Liver (tissue), 9 donors: ENCODE data around the gene ZDBF2. TPM values are rescaled to one million over a fixed set of nuclear protein-coding genes. Genes with fewer than 3 reads are reported as not detected.

ENCODE experiments used
- DNase-seq: peaks from one replicate; pipeline ENCODE4 v3.0.0-alpha.2; 2017; ENCODE audit warnings: low spot score
- H3K27ac ChIP-seq, 2 donors: one replicate each; pipeline ENCODE4 v1.7.0; 2013; ENCODE audit warnings: inconsistent platforms in 2 of 2, low read length in 2 of 2, control low read depth in 1 of 2, low read depth in 1 of 2, mild to moderate bottlenecking in 1 of 2
- H3K27me3 ChIP-seq, 4 donors: one replicate each; pipeline versions ENCODE4 v1.6.1 to v1.7.0; 2013; ENCODE audit warnings: low read length in 3 of 4, inconsistent platforms in 1 of 4, mild to moderate bottlenecking in 1 of 4, moderate library complexity in 1 of 4; ENCODE audit not compliant: control insufficient read depth in 4 of 4, insufficient read depth in 4 of 4
- H3K36me3 ChIP-seq, 4 donors: one replicate each; pipeline versions ENCODE4 v1.6.1 to v1.7.0; 2013; ENCODE audit warnings: low read length in 3 of 4, mild to moderate bottlenecking in 3 of 4, low read depth in 1 of 4, moderate library complexity in 1 of 4; ENCODE audit not compliant: control insufficient read depth in 4 of 4, insufficient read depth in 3 of 4
- H3K4me1 ChIP-seq, 4 donors: one replicate each; pipeline versions ENCODE4 v1.6.1 to v1.7.0; 2013; ENCODE audit warnings: low read length in 3 of 4, mild to moderate bottlenecking in 3 of 4, moderate library complexity in 1 of 4; ENCODE audit not compliant: control insufficient read depth in 4 of 4, insufficient read depth in 4 of 4
- H3K4me3 ChIP-seq, 3 donors: one replicate each; pipeline versions ENCODE4 v1.6.1 to v1.7.0; 2013; ENCODE audit warnings: low read length in 3 of 3, control low read depth in 1 of 3, low read depth in 1 of 3, mild to moderate bottlenecking in 1 of 3
- H3K9ac ChIP-seq, 2 donors: one replicate each; pipeline ENCODE4 v1.7.0; 2013; ENCODE audit warnings: low read length in 2 of 2, mild to moderate bottlenecking in 2 of 2, moderate library complexity in 2 of 2, control low read depth in 1 of 2, low read depth in 1 of 2
- H3K9me3 ChIP-seq, 4 donors: one replicate each; pipeline versions ENCODE4 v1.6.1 to v1.7.0; 2013; ENCODE audit warnings: low read length in 3 of 4; ENCODE audit not compliant: control insufficient read depth in 4 of 4
- ATF3 ChIP-seq: IDR thresholded peaks from 2 replicates; pipeline ENCODE4 v1.6.1; 2016; ENCODE audit warnings: antibody characterized with exemption
- CTCF ChIP-seq: fragments of 150-350 bp; IDR thresholded peaks from 2 replicates; pipeline ENCODE4 v1.5.1; 2017; ENCODE audit warnings: improper control_type of control experiment, low read depth, low read length; ENCODE audit not compliant: missing input control
- EGR1 ChIP-seq, 2 donors: IDR thresholded peaks; 2 replicates each; pipeline ENCODE4 v1.6.1; 2016 to 2018; ENCODE audit warnings: antibody characterized with exemption in 2 of 2, low read depth in 2 of 2
- FOXA1 ChIP-seq: IDR thresholded peaks from 2 replicates; pipeline ENCODE4 v1.6.1; 2016; ENCODE audit warnings: antibody characterized with exemption
- FOXA2 ChIP-seq: IDR thresholded peaks from 2 replicates; pipeline ENCODE4 v1.6.1; 2016; ENCODE audit warnings: antibody characterized with exemption
- GABPA ChIP-seq, 2 donors: IDR thresholded peaks in 1 of 2; conservative IDR thresholded peaks in 1 of 2; 2 replicates each; pipeline ENCODE4 v1.6.1; 2016; ENCODE audit warnings: antibody characterized with exemption in 2 of 2, mild to moderate bottlenecking in 1 of 2, moderate library complexity in 1 of 2
- HNF4A ChIP-seq, 2 donors: conservative IDR thresholded peaks; 2 replicates each; pipeline ENCODE4 v1.6.1; 2016; ENCODE audit warnings: antibody characterized with exemption in 2 of 2, mild to moderate bottlenecking in 2 of 2
- HNF4G ChIP-seq: IDR thresholded peaks from 2 replicates; pipeline ENCODE4 v1.6.1; 2016; ENCODE audit warnings: antibody characterized with exemption
- JUND ChIP-seq, 2 donors: IDR thresholded peaks; 2 replicates each; pipeline ENCODE4 v1.6.1; 2016; ENCODE audit warnings: antibody characterized with exemption in 2 of 2
- NR2F2 ChIP-seq: IDR thresholded peaks from 2 replicates; pipeline ENCODE4 v1.6.1; 2016; ENCODE audit warnings: antibody characterized with exemption
- RAD21 ChIP-seq, 2 donors: IDR thresholded peaks; 2 replicates each; pipeline ENCODE4 v1.6.1; 2016; ENCODE audit warnings: antibody characterized with exemption in 2 of 2, mild to moderate bottlenecking in 2 of 2
- RXRA ChIP-seq, 2 donors: IDR thresholded peaks; 2 replicates each; pipeline ENCODE4 v1.6.1; 2017 to 2018; ENCODE audit warnings: antibody characterized with exemption in 2 of 2, mild to moderate bottlenecking in 1 of 2
- SP1 ChIP-seq: IDR thresholded peaks from 2 replicates; pipeline ENCODE4 v1.6.1; 2018; ENCODE audit warnings: antibody characterized with exemption, mild to moderate bottlenecking
- TAF1 ChIP-seq: conservative IDR thresholded peaks from 2 replicates; pipeline ENCODE4 v1.6.1; 2016; ENCODE audit warnings: antibody characterized with exemption, mild to moderate bottlenecking
- YY1 ChIP-seq: IDR thresholded peaks from 2 replicates; pipeline ENCODE4 v1.6.1; 2016; ENCODE audit warnings: antibody characterized with exemption, mild to moderate bottlenecking
- WGBS: extraction: QIAGEN DNeasy Blood & Tissue Kit; methylation state at CpG from one replicate; pipeline ENCODE4 v1.1.7; 2013; 5-methylcytosine and 5-hydroxymethylcytosine counted together
- polyA plus RNA-seq, 2 donors: library from polyadenylated mRNA; stranded (reverse) in 1 of 2; unstranded in 1 of 2; fragments of 200-250 nt in 1 of 2; fragments of >200 nt in 1 of 2; fragmentation: Nextera tagmentation in 1 of 2; extraction: Ambion mirVana in 1 of 2; gene quantifications; one replicate each; pipeline versions ENCODE4 v1.2.1 to v1.2.3, GENCODE V29; 2013 to 2015
- total RNA-seq, 2 donors: library from RNA; depleted of rRNA; stranded (reverse); fragments of >200 nt; gene quantifications; one replicate each; pipeline ENCODE4 v1.2.3, GENCODE V29; 2014
- TF ChIP-seq, protein P1 (sequence below): IDR thresholded peaks from 2 replicates; pipeline ENCODE4 v1.6.1; 2016; ENCODE audit warnings: antibody characterized with exemption
- TF ChIP-seq, protein P2 (sequence below): IDR thresholded peaks from 2 replicates; pipeline ENCODE4 v1.6.1; 2016; ENCODE audit warnings: antibody characterized with exemption, mild to moderate bottlenecking
- donor health status: healthy.
- donor health status: healthy.
- donor health status: healthy.
- donor health status: healthy.
- donor health status: healthy.

Gene ZDBF2
- total and polyA plus RNA-seq, 4 donors = 0.97 to 5.9 (median 1.9) TPM

GRCh38 chr2:206250041-206250897 is 24.2 kb upstream of the ZDBF2 start:
- peaks cover 0 to 2% (median under 1%) of the 10 kb centered on the region in 4 donors for H3K27me3 ChIP-seq
- no peak overlapping the region for H3K9ac ChIP-seq

GRCh38 chr2:206253125-206253776 is 21.2 kb upstream of the ZDBF2 start:
- H3K4me1 ChIP-seq = peaks cover 0 to 1% (median 0%) of the 10 kb centered on the region in 4 donors
- no peak overlapping the region for H3K4me3 ChIP-seq
- no peak overlapping the region for H3K27ac ChIP-seq
- DNase-seq = no peak
- no peak overlapping the region for H3K9ac ChIP-seq
- H3K36me3 ChIP-seq = no peaks in the 10 kb centered on the region
- peaks cover 0 to 6% (median 5%) of the 10 kb centered on the region in 4 donors for H3K27me3 ChIP-seq
- 48% methylated on average over 20 of the region's 20 CpGs for WGBS
- H3K9me3 ChIP-seq = no peaks in the 10 kb centered on the region
- TF ChIP-seq SP1 (no peak), CTCF (no peak), FOXA1 (no peak), TAF1 (no peak), ATF3 (no peak), YY1 (no peak), EGR1 (IDR thresholded peaks at IDR 0.05; ENCODE audit: low read depth in 2 of 2) (no peak), RAD21 (IDR thresholded peaks at IDR 0.05) (no peak), HNF4G (no peak), FOXA2 (no peak), GABPA (IDR thresholded peaks at IDR 0.05 in 1 of 2, conservative IDR thresholded peaks at IDR 0.05 in 1 of 2) (no peak)
- TF ChIP-seq, protein P1, sequence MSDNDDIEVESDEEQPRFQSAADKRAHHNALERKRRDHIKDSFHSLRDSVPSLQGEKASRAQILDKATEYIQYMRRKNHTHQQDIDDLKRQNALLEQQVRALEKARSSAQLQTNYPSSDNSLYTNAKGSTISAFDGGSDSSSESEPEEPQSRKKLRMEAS = no peak

More at GRCh38 chr2:206250041-206250897, 24.2 kb upstream of the ZDBF2 start:
- Histone ChIP-seq H3K4me1 (peaks cover 0 to 1% (median 0%) of the 10 kb centered on the region in 4 donors), H3K4me3 (peak overlapping the region in 1 of 3 donors; percentile 7), H3K27ac (no peak overlapping the region), H3K9me3 (no peaks in the 10 kb centered on the region), H3K36me3 (no peaks in the 10 kb centered on the region)
- 40% methylated on average over 45 of the region's 45 CpGs for WGBS
- DNase-seq = no peak
- TF ChIP-seq YY1 (no peak), NR2F2 (no peak), HNF4A (conservative IDR thresholded peaks at IDR 0.05) (no peak), RXRA (IDR thresholded peaks at IDR 0.05) (no peak), EGR1 (IDR thresholded peaks at IDR 0.05; ENCODE audit: low read depth in 2 of 2) (no peak), FOXA1 (no peak), ATF3 (no peak), TAF1 (no peak), HNF4G (no peak), GABPA (IDR thresholded peaks at IDR 0.05 in 1 of 2, conservative IDR thresholded peaks at IDR 0.05 in 1 of 2) (no peak), JUND (IDR thresholded peaks at IDR 0.05) (no peak), CTCF (no peak)
- TF ChIP-seq, protein P2, sequence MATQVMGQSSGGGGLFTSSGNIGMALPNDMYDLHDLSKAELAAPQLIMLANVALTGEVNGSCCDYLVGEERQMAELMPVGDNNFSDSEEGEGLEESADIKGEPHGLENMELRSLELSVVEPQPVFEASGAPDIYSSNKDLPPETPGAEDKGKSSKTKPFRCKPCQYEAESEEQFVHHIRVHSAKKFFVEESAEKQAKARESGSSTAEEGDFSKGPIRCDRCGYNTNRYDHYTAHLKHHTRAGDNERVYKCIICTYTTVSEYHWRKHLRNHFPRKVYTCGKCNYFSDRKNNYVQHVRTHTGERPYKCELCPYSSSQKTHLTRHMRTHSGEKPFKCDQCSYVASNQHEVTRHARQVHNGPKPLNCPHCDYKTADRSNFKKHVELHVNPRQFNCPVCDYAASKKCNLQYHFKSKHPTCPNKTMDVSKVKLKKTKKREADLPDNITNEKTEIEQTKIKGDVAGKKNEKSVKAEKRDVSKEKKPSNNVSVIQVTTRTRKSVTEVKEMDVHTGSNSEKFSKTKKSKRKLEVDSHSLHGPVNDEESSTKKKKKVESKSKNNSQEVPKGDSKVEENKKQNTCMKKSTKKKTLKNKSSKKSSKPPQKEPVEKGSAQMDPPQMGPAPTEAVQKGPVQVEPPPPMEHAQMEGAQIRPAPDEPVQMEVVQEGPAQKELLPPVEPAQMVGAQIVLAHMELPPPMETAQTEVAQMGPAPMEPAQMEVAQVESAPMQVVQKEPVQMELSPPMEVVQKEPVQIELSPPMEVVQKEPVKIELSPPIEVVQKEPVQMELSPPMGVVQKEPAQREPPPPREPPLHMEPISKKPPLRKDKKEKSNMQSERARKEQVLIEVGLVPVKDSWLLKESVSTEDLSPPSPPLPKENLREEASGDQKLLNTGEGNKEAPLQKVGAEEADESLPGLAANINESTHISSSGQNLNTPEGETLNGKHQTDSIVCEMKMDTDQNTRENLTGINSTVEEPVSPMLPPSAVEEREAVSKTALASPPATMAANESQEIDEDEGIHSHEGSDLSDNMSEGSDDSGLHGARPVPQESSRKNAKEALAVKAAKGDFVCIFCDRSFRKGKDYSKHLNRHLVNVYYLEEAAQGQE = no peak
